Type B pancreatic cell (in vitro differentiated cells): ENCODE results near the gene ACOXL. TPM values are rescaled to one million over a fixed set of nuclear protein-coding genes. Genes with fewer than 3 reads are reported as not detected.

Source experiments
- DNase-seq: peaks from one replicate; pipeline ENCODE4 v3.0.0; 2021; ENCODE audit warnings: mixed read lengths; ENCODE audit not compliant: unreplicated experiment; ENCODE audit errors: extremely low spot score
- H3K27ac Mint-ChIP-seq: 2 replicates; pipeline ENCODE4 v1.8.0; 2021; ENCODE audit warnings: mild to moderate bottlenecking, mixed read lengths
- H3K27me3 Mint-ChIP-seq: 2 replicates; pipeline ENCODE4 v1.8.0; 2021; ENCODE audit warnings: mixed read lengths
- H3K36me3 Mint-ChIP-seq: 2 replicates; pipeline ENCODE4 v1.8.0; 2021; ENCODE audit warnings: mixed read lengths
- H3K4me1 Mint-ChIP-seq: one replicate; pipeline ENCODE4 v1.8.0; 2021; ENCODE audit warnings: mixed read lengths; ENCODE audit not compliant: unreplicated experiment
- H3K4me3 Mint-ChIP-seq: 2 replicates; pipeline ENCODE4 v1.8.0; 2021; ENCODE audit warnings: mild to moderate bottlenecking, mixed read lengths
- H3K9me3 Mint-ChIP-seq: 2 replicates; pipeline ENCODE4 v1.8.0; 2021; ENCODE audit warnings: mixed read lengths
- total RNA-seq: library from RNA; stranded (reverse); gene quantifications from 2 replicates; pipeline ENCODE4 v1.2.1, GENCODE V29; 2021; ENCODE audit warnings: low replicate concordance
- TF ChIP-seq, protein P1 (sequence below): fragments of 200-600 bp; sonication (generic); conservative IDR thresholded peaks from 2 replicates; pipeline ENCODE4 v1.5.0; 2021; ENCODE audit warnings: antibody characterized with exemption, mild to moderate bottlenecking

ACOXL gene
- total RNA-seq, 1 donor from 2014 or later = 1.4 TPM

DNA sequence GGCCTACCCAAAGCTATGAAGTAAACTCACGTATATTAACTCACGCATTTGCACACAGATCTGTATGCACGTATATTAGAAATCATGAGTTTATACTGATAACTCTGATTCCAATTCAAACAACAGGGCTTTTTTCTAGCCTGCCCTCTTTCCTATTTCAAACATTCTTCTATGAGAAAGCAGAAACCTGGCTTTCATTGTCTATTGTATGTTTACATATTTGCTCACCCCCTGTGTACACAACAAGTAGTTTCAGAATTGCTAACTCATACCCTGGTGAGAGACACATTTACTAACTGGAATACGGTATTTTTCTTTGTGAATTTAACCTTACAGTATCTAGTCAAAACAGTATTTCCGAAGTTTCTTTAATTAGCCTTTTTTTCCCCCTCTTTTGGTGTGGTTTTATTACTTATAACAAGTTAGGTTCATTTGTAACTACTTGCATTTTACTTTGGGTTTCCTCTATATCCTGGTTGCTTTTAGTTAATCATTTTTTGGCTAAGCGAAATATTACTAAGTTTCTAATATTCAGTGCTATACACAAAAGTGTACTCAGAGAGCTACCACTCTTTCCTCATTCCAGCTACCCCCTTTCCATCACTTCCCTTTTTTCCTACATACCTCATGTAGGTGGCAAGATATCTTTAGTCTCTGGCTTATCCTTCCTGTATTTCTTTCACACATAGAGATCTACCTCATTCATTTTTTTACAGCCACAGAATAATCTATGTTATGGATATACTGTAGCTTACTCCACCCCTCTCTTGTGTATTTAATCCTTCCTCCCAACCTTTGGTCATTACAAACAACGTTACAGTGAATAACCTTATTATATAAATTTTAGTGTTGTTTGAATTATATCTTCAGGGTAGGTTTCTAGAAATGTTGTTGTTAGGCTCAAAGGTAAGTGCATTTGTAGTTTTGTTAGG, 275.6 kb downstream of the ACOXL start:
- Mint-ChIP-seq H3K4me3 (no peak overlapping the region), H3K27me3 (peaks cover 3% of the 10 kb centered on the region), H3K4me1 (no peaks in the 10 kb centered on the region), H3K36me3 (no peaks in the 10 kb centered on the region), H3K27ac (no peak overlapping the region), H3K9me3 (peaks cover 22% of the 10 kb centered on the region)
- DNase-seq = no peak
- TF ChIP-seq, protein P1, sequence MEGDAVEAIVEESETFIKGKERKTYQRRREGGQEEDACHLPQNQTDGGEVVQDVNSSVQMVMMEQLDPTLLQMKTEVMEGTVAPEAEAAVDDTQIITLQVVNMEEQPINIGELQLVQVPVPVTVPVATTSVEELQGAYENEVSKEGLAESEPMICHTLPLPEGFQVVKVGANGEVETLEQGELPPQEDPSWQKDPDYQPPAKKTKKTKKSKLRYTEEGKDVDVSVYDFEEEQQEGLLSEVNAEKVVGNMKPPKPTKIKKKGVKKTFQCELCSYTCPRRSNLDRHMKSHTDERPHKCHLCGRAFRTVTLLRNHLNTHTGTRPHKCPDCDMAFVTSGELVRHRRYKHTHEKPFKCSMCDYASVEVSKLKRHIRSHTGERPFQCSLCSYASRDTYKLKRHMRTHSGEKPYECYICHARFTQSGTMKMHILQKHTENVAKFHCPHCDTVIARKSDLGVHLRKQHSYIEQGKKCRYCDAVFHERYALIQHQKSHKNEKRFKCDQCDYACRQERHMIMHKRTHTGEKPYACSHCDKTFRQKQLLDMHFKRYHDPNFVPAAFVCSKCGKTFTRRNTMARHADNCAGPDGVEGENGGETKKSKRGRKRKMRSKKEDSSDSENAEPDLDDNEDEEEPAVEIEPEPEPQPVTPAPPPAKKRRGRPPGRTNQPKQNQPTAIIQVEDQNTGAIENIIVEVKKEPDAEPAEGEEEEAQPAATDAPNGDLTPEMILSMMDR = no peak

DNA sequence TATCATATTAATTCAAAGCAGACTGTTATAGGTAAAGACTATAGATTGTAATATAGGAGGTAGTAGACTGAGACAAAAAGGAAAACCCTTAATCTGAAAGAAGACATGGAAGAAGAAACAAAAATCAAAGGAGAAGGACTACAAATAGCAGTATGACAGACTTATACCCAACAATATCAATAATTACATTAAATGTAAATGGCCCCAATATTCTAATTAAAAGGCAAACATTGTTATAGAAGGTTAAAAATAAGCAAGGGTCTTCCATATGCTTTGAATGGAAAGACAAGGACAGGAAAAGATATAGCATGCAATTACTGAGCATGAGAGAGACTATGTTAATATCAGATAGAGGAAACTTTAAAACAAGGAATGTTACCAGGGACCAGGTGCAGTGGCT, 278.8 kb downstream of the ACOXL start:
- Mint-ChIP-seq H3K4me3 (no peak overlapping the region), H3K27me3 (peaks cover 3% of the 10 kb centered on the region), H3K36me3 (no peaks in the 10 kb centered on the region), H3K27ac (no peak overlapping the region), H3K9me3 (peaks cover 14% of the 10 kb centered on the region), H3K4me1 (no peaks in the 10 kb centered on the region)
- no peak for DNase-seq
- TF ChIP-seq, protein P1 = no peak

DNA sequence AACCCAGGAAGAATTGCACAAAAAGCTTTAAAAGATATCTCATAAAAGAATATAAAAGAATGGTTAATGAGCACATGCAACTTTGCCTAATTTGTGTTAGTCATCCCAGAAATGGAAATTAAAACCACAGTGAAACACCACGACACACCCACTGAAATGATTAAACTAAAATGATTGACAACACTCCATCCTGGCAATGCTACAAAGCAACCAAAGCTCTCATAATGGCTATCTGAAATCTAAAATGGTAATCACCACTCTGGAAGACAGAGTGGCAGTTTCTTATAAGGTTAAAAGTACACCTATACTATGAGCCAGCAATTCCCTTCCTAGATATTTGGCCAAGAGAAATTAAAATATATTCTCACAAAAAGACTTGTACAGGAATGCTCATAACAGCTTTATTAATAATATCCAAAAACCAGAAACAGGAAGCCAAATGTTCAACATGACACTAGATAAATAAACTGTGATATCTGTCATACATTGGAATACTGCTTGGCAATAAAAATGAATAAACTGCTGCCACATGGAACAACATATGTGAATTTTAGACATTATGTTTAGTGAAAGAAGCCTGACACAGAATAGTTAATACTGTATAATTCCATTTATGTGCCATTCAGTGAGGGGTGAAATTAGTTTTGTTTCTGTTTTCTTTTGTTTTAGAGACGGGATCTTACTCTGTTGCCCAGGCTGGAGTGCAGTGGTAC, 283.1 kb downstream of the ACOXL start:
- Mint-ChIP-seq H3K27ac (no peak overlapping the region), H3K9me3 (no peaks in the 10 kb centered on the region), H3K27me3 (peaks cover 3% of the 10 kb centered on the region), H3K4me3 (no peak overlapping the region), H3K36me3 (no peaks in the 10 kb centered on the region), H3K4me1 (no peaks in the 10 kb centered on the region)
- no peak for DNase-seq
- TF ChIP-seq, protein P1 = no peak

DNA sequence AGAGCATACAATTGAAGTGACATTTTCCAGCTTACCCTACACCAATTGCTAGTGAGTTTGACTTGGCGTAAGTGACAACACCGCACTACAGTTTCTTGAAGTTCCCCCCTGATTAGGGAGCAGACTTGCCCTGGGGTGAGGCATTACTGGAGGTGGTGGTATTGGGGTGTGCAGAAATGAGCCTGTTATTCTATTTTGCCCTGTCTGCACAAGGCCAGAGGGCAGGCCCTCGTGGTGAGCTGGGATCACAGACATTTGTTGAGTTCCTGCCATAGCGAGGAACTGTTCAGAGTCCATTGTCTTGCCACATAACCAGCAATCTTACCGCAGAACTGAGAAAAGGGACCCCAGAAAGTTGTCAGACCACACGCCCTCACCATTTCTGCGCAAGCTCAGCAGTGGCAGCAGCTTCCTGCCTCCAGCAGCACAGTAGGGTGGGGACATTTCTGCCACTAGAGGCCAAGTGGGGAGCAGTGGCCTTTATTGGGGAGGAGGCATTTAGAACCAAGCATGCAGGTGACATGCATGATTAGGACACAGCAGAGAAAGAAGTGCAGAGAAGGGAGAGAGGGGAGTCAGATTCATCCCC, 284.8 kb downstream of the ACOXL start:
- H3K27ac Mint-ChIP-seq = no peak overlapping the region

DNA sequence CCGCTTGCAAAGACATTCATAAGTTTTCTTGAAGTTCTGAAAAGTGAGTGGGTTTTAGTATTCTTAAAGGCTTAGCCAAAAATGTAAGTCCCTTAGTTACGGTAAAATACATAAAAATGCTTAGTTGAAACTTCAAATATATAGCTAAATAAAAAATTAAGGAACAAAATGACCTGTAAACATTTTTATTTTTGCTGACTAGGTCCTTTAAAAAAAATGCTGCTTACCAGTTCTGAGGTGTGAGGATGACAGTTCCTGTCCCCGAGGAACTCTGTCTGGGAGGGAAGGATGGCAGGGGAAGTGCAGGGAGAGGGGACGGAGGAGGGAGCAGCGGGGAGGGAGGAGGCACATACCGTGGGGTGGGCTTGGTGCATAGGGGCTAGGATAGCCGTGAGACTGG, 285.5 kb downstream of the ACOXL start:
- no peaks in the 10 kb centered on the region for H3K4me1 Mint-ChIP-seq
- H3K27ac Mint-ChIP-seq = no peak overlapping the region
- H3K4me3 Mint-ChIP-seq = no peak overlapping the region
- H3K27me3 Mint-ChIP-seq = peaks cover 9% of the 10 kb centered on the region
- no peak for DNase-seq
- no peaks in the 10 kb centered on the region for H3K36me3 Mint-ChIP-seq
- TF ChIP-seq, protein P1 = no peak
- no peaks in the 10 kb centered on the region for H3K9me3 Mint-ChIP-seq

More for the DNA sequence above, 284.8 kb downstream of the ACOXL start:
- Mint-ChIP-seq H3K4me1 (no peaks in the 10 kb centered on the region), H3K27me3 (peaks cover 5% of the 10 kb centered on the region), H3K9me3 (no peaks in the 10 kb centered on the region), H3K36me3 (no peaks in the 10 kb centered on the region), H3K4me3 (no peak overlapping the region)
- DNase-seq = no peak
- TF ChIP-seq, protein P1 = no peak
